ENCODE data around the gene VWA3A.
"Not testable (repeated sequence)": the region's sequence is repeated elsewhere in the genome, so short reads cannot be mapped to it uniquely, and the experiment has no call there.

The VWA3A gene

DNA sequence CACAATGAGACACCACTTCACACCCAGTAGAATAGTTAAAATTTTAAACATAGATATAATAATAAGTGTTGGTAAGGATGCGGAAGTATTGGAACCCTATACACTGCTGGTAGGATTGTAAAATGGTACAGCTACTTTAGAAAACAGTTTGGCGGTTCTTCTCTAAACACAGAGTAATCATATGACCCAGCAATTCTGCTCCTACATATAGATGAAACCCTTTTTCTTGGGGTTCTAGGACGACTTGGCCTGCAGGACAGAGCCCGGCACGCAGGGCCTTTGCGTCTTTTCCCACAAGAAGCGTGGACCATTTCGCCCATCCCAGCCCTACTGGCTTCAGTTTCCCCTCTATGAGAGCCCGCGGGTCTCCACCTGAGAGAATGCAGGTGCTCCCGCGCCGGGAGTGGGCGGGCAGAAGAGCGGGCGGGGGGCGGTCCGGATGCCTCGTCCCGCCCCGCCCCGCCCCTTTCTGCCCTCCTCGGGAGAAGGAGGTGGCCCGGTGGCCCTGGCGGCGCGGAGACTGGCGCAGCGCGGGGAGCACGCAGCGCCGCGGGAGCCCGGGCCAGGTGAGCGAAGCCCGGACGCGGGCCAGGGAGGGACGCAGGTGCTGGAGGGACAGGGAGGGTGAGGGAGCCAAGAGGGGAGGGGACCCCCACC is 69.8 kb downstream of the VWA3A start, which contains the start of gene SDR42E2:
SDR42E2 (plus strand) TSS at position 508 of the 657 bp plus-strand sequence. CDS start 3,077 bp downstream, outside the sequence.
- DNase-seq (ENCODE audit: low read depth), result no peak
- TF ChIP-seq, protein P1, sequence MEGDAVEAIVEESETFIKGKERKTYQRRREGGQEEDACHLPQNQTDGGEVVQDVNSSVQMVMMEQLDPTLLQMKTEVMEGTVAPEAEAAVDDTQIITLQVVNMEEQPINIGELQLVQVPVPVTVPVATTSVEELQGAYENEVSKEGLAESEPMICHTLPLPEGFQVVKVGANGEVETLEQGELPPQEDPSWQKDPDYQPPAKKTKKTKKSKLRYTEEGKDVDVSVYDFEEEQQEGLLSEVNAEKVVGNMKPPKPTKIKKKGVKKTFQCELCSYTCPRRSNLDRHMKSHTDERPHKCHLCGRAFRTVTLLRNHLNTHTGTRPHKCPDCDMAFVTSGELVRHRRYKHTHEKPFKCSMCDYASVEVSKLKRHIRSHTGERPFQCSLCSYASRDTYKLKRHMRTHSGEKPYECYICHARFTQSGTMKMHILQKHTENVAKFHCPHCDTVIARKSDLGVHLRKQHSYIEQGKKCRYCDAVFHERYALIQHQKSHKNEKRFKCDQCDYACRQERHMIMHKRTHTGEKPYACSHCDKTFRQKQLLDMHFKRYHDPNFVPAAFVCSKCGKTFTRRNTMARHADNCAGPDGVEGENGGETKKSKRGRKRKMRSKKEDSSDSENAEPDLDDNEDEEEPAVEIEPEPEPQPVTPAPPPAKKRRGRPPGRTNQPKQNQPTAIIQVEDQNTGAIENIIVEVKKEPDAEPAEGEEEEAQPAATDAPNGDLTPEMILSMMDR (IDR thresholded peaks at IDR 0.05; ENCODE audit: low read depth, low read length, missing control alignments), result no peak
- in situ Hi-C loops (cut with HindIII; ENCODE audit: low sequenced_read_pairs), result no loop called here
- H3K4me3 ChIP-seq (ENCODE audit: low read depth, low read length), result no peak within 1 kb of the TSS

DNA sequence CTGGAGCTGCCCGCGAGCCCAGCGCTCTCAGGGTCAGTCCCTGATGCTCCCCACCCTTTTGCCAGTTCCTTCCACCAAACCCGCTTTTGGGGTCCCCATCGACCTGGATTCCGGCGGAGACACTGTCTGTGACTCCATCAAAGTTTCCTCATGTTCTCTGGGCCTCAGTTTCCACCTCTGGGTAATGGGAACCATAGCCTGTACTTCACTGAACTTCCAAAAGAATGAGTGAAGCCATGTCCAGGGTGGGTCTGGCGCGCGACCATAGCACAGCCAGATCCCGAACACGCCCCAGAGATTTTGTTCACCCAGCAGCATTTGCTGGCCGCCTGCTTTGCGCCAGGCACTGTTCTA is 70.3 kb downstream of the VWA3A start:
- H3K4me3 ChIP-seq (ENCODE audit: low read depth, low read length), result no peak overlapping the region
- no peak for DNase-seq (ENCODE audit: low read depth)
- TF ChIP-seq, protein P1 (IDR thresholded peaks at IDR 0.05; ENCODE audit: low read depth, low read length, missing control alignments), result no peak
- in situ Hi-C loops (cut with HindIII; ENCODE audit: low sequenced_read_pairs), result no loop called here

DNA sequence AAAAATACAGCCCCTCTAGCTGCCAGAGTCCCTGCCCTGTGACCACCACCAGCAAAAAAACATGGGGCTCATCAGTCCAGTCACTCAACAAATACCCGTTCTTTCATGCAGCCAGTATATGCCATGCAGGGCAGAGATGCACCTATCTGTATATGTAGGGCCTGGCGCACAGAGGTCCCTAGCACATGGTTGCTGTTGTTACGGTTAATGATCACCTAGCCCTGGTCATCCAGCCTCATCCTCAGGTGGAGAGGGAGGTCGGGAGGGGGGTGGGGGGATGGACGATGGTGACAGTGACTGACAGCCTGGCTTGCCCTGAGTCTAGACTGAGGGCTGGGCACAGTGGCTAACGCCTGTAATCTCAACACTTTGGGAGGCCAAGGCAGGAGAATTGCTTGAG is 71.5 kb downstream of the VWA3A start:
- in situ Hi-C loops (cut with HindIII; ENCODE audit: low sequenced_read_pairs), result no loop called here
- H3K4me3 ChIP-seq (ENCODE audit: low read depth, low read length), result no peak overlapping the region
- TF ChIP-seq, protein P1 (IDR thresholded peaks at IDR 0.05; ENCODE audit: low read depth, low read length, missing control alignments), result no peak
- DNase-seq (ENCODE audit: low read depth), result no peak

DNA sequence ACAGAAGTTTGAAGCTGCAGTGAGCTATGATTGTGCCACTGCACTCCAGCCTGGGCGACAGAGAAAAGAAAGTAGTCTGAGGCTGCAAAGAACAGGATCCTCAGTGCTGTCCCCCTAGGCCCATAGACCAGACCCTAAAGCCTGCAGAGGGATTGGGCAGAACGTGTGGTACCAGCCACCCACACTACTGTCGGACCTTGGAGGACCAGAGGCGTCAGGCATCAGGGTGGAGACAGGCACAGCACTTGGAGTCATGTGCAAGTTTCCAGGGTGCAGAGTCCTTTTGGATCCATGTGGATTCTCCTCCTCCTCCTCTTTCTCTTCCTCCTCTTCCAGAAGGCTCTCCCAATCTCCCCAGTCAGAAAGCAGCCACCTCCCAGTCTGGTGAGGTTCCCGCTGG is 72.1 kb downstream of the VWA3A start:
- H3K4me3 ChIP-seq (ENCODE audit: low read depth, low read length), result no peak overlapping the region
- DNase-seq (ENCODE audit: low read depth), result no peak
- TF ChIP-seq, protein P1 (IDR thresholded peaks at IDR 0.05; ENCODE audit: low read depth, low read length, missing control alignments), result no peak
- in situ Hi-C loops (cut with HindIII; ENCODE audit: low sequenced_read_pairs), result no loop called here

DNA sequence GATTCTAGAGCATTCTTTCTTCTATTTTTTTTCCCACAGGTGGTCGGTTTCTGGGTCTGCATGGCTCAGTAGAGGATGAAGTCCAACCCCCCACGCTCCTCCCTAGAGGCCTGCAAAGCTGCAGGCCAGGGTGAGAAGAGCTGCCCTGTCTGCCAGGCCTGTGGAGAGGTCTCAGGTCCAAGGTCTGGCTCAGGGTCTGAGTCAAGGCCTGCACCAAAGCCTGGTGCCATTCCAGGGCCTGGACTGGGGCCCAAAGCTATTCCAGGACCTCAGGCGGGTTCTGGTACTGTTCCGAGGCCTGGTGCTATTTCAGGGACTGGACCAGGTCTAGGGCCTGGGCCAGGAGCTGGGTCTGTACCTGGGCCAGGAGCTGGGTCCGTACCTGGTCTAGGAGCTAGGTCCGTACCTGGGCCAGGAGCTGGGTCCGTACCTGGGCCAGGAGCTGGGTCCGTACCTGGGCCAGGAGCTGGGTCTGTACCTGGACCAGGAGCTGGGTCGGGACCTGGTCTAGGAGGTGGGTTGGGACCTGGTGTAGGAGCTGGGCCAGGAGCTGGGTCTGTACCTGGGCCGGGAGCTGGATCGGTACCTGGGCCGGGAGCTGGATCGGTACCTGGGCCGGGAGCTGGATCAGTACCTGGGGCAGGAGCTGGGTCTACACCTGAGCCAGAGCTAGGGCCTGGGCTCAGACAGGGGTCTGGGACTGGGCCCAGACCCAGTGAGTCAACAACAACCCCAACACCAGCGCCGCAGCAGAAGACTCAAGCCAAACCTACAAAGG is 73.4 kb downstream of the VWA3A start:
- TF ChIP-seq, protein P1 (IDR thresholded peaks at IDR 0.05; ENCODE audit: low read depth, low read length, missing control alignments), result no peak
- DNase-seq (ENCODE audit: low read depth), result no peak
- no peak overlapping the region for H3K4me3 ChIP-seq (ENCODE audit: low read depth, low read length)
- in situ Hi-C loops (cut with HindIII; ENCODE audit: low sequenced_read_pairs), result no loop called here

DNA sequence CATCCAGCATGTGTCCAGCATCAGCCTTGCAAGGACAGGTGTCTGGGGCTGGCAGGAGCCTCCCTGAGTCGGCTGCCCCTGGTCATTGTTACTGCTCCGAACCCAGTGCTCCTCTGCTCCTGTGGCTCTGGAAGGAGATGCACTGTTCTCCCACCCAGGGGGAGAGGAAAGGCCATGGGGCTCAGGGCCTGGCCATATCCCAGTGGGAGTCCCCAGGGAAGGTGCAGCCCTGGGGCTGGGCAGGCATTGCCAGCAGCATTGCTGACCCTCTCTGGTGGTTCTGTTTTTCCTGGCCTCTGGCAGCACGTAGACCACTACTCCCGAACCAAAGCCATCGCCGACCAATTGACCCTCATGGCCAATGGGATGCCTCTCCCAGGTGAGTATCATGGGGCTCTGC is 79.6 kb downstream of the VWA3A start:
- in situ Hi-C loops (cut with HindIII; ENCODE audit: low sequenced_read_pairs), result no loop called here
- no peak overlapping the region for H3K4me3 ChIP-seq (ENCODE audit: low read depth, low read length)
- DNase-seq (ENCODE audit: low read depth), result no peak
- TF ChIP-seq, protein P1 (IDR thresholded peaks at IDR 0.05; ENCODE audit: low read depth, low read length, missing control alignments), result no peak

DNA sequence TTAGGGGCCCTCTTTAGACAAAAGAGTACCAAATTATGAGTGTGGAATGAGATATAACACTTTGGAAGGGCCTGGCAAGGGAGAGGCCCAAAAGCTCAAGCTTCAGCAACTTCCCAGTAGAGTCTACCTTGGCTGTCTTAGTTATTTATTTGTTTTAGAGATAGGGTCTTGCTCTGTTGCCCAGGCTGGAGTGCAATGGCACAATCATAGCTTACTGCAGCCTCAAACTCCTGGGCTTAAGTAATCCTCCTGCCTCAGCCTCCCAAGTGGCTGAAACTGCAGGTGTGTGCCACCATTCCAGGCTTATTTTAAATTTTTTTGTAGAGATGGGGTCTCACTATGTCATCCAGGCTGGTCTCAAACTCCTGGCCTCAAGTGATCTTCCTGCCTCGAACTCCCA is 80.3 kb downstream of the VWA3A start:
- DNase-seq (ENCODE audit: low read depth); in situ Hi-C loops (cut with HindIII; ENCODE audit: low sequenced_read_pairs); H3K4me3 ChIP-seq (ENCODE audit: low read depth, low read length): not testable (repeated sequence)

Data from astrocyte of the cerebellum (primary cell).